ENCODE data around the gene MMS19. TPM values are rescaled to one million over a fixed set of nuclear protein-coding genes. Genes with fewer than 3 reads are reported as not detected.

MMS19 gene
- total and polyA plus RNA-seq, 12 donors, result 38.7 to 139 (median 64.7) TPM

DNA sequence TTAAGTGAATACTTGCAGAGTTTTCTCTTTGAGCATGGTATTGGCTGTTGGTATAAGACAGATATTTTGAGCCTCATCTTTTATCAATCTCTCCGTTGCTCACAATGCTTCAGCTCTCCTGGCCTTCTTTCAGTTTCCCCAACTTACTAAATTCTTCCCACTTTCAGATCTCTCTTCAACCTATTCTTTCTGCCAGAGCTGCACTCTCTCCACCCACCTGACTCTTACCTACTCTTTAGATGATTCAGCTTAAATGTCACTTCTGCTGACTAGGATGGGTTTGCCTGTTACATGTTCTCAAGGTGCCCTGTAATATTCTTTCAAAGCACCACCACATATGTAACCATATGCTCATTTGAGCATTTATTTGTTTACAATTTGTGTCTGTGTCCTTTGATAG, 54.0 kb downstream of the MMS19 start:
- no peaks in the 10 kb centered on the region for H3K9me3 ChIP-seq (replicated peaks in 1 of 3)
- H3K4me3 ChIP-seq, result no peak overlapping the region
- no peak for TF ChIP-seq POLR2A (IDR thresholded peaks at IDR 0.05)
- TF ChIP-seq, protein P1, sequence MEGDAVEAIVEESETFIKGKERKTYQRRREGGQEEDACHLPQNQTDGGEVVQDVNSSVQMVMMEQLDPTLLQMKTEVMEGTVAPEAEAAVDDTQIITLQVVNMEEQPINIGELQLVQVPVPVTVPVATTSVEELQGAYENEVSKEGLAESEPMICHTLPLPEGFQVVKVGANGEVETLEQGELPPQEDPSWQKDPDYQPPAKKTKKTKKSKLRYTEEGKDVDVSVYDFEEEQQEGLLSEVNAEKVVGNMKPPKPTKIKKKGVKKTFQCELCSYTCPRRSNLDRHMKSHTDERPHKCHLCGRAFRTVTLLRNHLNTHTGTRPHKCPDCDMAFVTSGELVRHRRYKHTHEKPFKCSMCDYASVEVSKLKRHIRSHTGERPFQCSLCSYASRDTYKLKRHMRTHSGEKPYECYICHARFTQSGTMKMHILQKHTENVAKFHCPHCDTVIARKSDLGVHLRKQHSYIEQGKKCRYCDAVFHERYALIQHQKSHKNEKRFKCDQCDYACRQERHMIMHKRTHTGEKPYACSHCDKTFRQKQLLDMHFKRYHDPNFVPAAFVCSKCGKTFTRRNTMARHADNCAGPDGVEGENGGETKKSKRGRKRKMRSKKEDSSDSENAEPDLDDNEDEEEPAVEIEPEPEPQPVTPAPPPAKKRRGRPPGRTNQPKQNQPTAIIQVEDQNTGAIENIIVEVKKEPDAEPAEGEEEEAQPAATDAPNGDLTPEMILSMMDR (IDR thresholded peaks at IDR 0.05), result no peak
- H3K27ac ChIP-seq, result no peak overlapping the region
- peaks cover 14 to 36% of the 10 kb centered on the region in 2 donors for H3K4me1 ChIP-seq (replicated peaks in 1 of 2)
- peaks cover 0 to 31% of the 10 kb centered on the region in 2 donors for H3K36me3 ChIP-seq (replicated peaks in 1 of 2)
- H3K27me3 ChIP-seq, result no peaks in the 10 kb centered on the region
- DNase-seq, result no peak
- WGBS, 4 donors, result 76 to 85% (median 80%) methylated on average over 1 of the region's 1 CpG
- intact Hi-C loops (cut with DNase I), result no loop called here

GRCh38 chr10:97442277-97442676, 55.9 kb downstream of the MMS19 start:
- H3K4me3 ChIP-seq, result no peak overlapping the region
- no peaks in the 10 kb centered on the region for H3K27me3 ChIP-seq
- no peak overlapping the region for H3K27ac ChIP-seq
- no peaks in the 10 kb centered on the region for H3K9me3 ChIP-seq (replicated peaks in 1 of 3)
- H3K36me3 ChIP-seq (replicated peaks in 1 of 2), result peaks cover 0 to 48% of the 10 kb centered on the region in 2 donors
- 86 to 97% (median 94%) methylated on average over 1 of the region's 1 CpG for WGBS, 4 donors
- DNase-seq, result no peak
- intact Hi-C loops (cut with DNase I), result no loop called here
- TF ChIP-seq, protein P1 (IDR thresholded peaks at IDR 0.05), result no peak
- no peak for TF ChIP-seq POLR2A (IDR thresholded peaks at IDR 0.05)
- peaks cover 14 to 18% of the 10 kb centered on the region in 2 donors for H3K4me1 ChIP-seq (replicated peaks in 1 of 2)

GRCh38 chr10:97435211-97435610, 63.0 kb downstream of the MMS19 start:
- TF ChIP-seq, protein P1 (IDR thresholded peaks at IDR 0.05), result no peak
- no peak for TF ChIP-seq POLR2A (IDR thresholded peaks at IDR 0.05)
- Histone ChIP-seq H3K4me3 (no peak overlapping the region), H3K4me1 (replicated peaks in 1 of 2) (no peaks in the 10 kb centered on the region), H3K27ac (no peak overlapping the region), H3K36me3 (replicated peaks in 1 of 2) (peaks cover 0 to 83% of the 10 kb centered on the region in 2 donors), H3K27me3 (no peaks in the 10 kb centered on the region), H3K9me3 (replicated peaks in 1 of 3) (no peaks in the 10 kb centered on the region)
- no peak for DNase-seq
- intact Hi-C loops (cut with DNase I), result no loop called here
- 90 to 97% (median 93%) methylated on average over 6 of the region's 6 CpGs for WGBS, 4 donors

GRCh38 chr10:97434557-97434956, 63.7 kb downstream of the MMS19 start:
- Histone ChIP-seq H3K4me1 (replicated peaks in 1 of 2) (peaks cover 0 to 6% of the 10 kb centered on the region in 2 donors), H3K4me3 (no peak overlapping the region), H3K27ac (no peak overlapping the region), H3K9me3 (replicated peaks in 1 of 3) (no peaks in the 10 kb centered on the region), H3K27me3 (no peaks in the 10 kb centered on the region), H3K36me3 (replicated peaks in 1 of 2) (peaks cover 0 to 82% of the 10 kb centered on the region in 2 donors)
- 82 to 96% (median 91%) methylated on average over 1 of the region's 1 CpG for WGBS, 4 donors
- no peak for DNase-seq
- no peak for TF ChIP-seq POLR2A (IDR thresholded peaks at IDR 0.05)
- intact Hi-C loops (cut with DNase I), result no loop called here

DNA sequence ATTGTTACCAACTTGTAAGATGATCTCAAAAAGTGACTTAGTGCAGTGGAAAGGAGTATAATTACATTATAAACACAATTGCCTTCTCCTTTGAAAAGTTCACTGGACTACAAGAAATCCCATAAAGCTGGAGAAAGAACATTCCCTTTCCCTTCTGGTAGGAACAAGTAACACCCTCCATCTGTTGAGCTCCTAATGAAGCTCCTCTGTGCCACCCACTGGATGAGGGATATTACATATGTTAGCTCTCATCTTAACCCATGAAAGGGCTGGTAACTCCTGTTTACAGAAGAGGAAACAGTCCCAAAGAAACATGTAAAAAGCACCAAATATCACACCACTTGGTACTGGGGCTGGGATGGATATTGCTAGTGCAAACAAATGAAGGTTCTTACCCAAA, 64.2 kb downstream of the MMS19 start:
- intact Hi-C loops (cut with DNase I), result no loop called here
- H3K4me3 ChIP-seq, result no peak overlapping the region
- TF ChIP-seq POLR2A (IDR thresholded peaks at IDR 0.05), result no peak
- TF ChIP-seq, protein P1 (IDR thresholded peaks at IDR 0.05), result no peak
- H3K27me3 ChIP-seq, result no peaks in the 10 kb centered on the region
- peaks cover 0 to 82% of the 10 kb centered on the region in 2 donors for H3K36me3 ChIP-seq (replicated peaks in 1 of 2)
- DNase-seq, result no peak
- H3K27ac ChIP-seq, result no peak overlapping the region
- no peaks in the 10 kb centered on the region for H3K9me3 ChIP-seq (replicated peaks in 1 of 3)
- H3K4me1 ChIP-seq (replicated peaks in 1 of 2), result peaks cover 0 to 11% of the 10 kb centered on the region in 2 donors

Data from adrenal gland (tissue), 12 donors.